HG02970 (cell line): Measurements from ENCODE around the gene C4B.
"Not testable (repeated sequence)": the region's sequence is repeated elsewhere in the genome, so short reads cannot be mapped to it uniquely, and the experiment has no call there.

Experiments used
- ATAC-seq: cut with Tn5 transposase; IDR thresholded peaks from one replicate; pipeline ENCODE4 v1.9.1; 2021; ENCODE audit warnings: mild to moderate bottlenecking, moderate library complexity, moderate number of reproducible peaks; ENCODE audit not compliant: unreplicated experiment, low FRiP score

C4B gene

GRCh38 chr6:32028631-32029030 lies 14.0 kb downstream of the C4B start:
- ATAC-seq = not testable (repeated sequence)

- not testable (repeated sequence) for ATAC-seq
Measured at GRCh38 chr6:32029553-32029952, 15.0 kb downstream of the C4B start.

DNA sequence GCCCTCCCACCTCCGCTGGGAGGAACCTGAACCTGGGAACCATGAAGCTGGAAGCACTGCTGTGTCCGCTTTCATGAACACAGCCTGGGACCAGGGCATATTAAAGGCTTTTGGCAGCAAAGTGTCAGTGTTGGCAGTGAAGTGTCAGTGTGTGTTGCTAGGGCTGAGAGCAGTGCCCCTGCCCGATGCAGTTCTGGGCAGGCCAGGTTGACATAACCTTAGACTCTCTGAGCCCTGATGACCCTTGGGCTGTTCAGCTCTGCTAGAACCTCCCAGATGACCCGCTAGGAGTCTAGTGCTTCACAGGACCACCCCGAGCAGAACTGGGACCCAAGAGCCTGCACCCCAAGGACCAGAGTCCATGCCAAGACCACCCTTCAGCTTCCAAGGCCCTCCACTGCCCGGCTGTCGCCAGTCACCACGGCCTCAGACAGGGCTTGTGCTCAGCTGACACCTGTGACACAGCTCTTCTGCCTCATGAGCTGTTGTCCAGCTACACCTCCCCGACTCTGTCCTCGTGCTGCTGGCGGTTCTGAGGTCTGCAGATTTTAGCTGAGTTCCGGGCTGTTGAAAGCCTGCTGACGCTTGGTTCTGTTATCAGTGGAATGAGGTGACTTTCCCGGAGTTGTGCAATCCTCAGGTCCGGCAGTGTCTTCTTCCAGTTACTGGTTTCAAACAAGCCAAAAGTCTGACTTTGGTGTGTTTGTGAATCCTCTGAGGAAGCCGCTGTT lies 20.9 kb downstream of the C4B start:
- ATAC-seq = not testable (repeated sequence)

- ATAC-seq = not testable (repeated sequence)
Measured at GRCh38 chr6:32037136-32037535, 22.5 kb downstream of the C4B start.

- not testable (repeated sequence) for ATAC-seq
Measured at GRCh38 chr6:32037598-32038524, 23.3 kb downstream of the C4B start, which contains the start of gene CYP21A2. TSS of gene CYP21A2 (plus strand) at chr6:32038415. CDS start at chr6:32038423, 8 bp downstream.

GRCh38 chr6:32038878-32039277 lies 24.3 kb downstream of the C4B start:
- ATAC-seq = not testable (repeated sequence)

DNA sequence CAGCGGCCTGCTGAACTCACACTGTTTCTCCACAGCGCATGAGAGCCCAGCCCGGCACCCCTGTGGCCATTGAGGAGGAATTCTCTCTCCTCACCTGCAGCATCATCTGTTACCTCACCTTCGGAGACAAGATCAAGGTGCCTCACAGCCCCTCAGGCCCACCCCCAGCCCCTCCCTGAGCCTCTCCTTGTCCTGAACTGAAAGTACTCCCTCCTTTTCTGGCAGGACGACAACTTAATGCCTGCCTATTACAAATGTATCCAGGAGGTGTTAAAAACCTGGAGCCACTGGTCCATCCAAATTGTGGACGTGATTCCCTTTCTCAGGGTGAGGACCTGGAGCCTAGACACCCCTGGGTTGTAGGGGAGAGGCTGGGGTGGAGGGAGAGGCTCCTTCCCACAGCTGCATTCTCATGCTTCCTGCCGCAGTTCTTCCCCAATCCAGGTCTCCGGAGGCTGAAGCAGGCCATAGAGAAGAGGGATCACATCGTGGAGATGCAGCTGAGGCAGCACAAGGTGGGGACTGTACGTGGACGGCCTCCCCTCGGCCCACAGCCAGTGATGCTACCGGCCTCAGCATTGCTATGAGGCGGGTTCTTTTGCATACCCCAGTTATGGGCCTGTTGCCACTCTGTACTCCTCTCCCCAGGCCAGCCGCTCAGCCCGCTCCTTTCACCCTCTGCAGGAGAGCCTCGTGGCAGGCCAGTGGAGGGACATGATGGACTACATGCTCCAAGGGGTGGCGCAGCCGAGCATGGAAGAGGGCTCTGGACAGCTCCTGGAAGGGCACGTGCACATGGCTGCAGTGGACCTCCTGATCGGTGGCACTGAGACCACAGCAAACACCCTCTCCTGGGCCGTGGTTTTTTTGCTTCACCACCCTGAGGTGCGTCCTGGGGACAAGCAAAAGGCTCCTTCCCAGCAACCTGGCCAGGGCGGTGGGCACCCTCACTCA lies 25.0 kb downstream of the C4B start:
- not testable (repeated sequence) for ATAC-seq

DNA sequence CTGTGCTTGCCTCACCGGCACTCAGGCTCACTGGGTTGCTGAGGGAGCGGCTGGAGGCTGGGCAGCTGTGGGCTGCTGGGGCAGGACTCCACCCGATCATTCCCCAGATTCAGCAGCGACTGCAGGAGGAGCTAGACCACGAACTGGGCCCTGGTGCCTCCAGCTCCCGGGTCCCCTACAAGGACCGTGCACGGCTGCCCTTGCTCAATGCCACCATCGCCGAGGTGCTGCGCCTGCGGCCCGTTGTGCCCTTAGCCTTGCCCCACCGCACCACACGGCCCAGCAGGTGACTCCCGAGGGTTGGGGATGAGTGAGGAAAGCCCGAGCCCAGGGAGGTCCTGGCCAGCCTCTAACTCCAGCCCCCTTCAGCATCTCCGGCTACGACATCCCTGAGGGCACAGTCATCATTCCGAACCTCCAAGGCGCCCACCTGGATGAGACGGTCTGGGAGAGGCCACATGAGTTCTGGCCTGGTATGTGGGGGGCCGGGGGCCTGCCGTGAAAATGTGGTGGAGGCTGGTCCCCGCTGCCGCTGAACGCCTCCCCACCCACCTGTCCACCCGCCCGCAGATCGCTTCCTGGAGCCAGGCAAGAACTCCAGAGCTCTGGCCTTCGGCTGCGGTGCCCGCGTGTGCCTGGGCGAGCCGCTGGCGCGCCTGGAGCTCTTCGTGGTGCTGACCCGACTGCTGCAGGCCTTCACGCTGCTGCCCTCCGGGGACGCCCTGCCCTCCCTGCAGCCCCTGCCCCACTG lies 25.9 kb downstream of the C4B start:
- ATAC-seq = not testable (repeated sequence)

DNA sequence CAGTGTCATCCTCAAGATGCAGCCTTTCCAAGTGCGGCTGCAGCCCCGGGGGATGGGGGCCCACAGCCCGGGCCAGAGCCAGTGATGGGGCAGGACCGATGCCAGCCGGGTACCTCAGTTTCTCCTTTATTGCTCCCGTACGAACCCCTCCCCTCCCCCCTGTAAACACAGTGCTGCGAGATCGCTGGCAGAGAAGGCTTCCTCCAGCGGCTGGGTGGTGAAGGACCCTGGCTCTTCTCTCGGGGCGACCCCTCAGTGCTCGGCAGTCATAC lies 26.4 kb downstream of the C4B start:
- not testable (repeated sequence) for ATAC-seq

- not testable (repeated sequence) for ATAC-seq
Measured at GRCh38 chr6:32041385-32041784, 26.8 kb downstream of the C4B start.

DNA sequence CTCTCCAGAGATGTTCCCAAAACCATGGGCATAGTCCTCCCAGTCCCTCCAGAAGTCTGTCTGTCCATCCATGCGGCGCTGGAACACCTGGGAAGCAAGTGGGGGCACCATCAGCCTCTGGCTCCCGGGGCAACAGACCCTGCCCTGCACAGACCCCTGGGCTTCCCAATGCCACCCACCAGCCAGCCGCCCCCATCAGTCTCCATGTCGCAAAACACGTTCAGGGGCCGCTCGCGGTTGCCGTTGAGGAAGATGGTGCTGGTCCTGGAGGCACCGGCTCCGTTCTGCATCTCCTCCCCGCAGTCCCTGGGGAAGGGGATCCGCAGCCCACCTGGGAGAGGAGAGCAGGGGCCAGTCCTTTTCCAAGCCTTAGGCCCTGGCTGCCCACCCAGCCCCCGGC lies 27.7 kb downstream of the C4B start:
- not testable (repeated sequence) for ATAC-seq

DNA sequence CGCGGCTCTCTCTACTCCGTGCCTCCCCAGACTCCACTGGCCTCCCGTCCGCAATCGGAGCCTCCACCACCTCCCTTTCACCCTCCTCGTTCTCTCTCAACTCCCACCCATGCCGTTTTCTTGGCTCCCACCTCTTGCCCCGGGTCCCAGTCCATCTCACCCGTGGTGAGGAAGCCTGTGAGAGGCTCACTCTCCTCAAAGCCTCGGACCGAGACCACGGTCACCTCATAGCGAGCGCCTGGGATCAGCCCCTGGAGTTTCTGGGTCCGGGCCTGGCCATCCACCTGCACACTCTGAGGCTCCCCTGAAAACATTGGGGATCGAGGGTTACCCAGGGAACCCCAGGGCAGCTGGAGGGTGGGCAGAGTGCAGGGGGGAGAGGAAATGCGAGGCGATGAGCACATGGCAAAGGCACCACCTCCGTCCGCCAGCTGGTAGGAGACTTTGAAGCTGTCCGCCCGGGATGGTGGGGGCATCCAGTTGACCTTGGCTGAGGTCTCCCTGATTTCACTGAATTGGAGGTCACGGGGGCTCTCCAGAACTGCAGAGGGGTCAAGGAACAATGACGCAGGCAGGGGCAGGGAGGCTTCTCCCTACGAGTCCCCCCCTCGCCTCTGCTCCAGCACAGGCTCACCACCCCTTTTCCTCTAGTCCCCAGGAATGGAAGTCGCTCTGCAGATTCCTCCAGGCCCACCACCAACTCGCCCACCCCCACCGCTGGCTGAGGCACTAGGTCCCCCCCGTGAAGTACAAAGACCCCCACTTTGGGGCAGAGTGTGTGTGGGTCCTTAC lies 29.2 kb downstream of the C4B start:
- not testable (repeated sequence) for ATAC-seq

GRCh38 chr6:32044916-32045315 lies 30.3 kb downstream of the C4B start:
- ATAC-seq = not testable (repeated sequence)

GRCh38 chr6:32045811-32046449 lies 31.3 kb downstream of the C4B start:
- no peak for ATAC-seq

GRCh38 chr6:32046450-32047083 lies 32.0 kb downstream of the C4B start:
- no peak for ATAC-seq

DNA sequence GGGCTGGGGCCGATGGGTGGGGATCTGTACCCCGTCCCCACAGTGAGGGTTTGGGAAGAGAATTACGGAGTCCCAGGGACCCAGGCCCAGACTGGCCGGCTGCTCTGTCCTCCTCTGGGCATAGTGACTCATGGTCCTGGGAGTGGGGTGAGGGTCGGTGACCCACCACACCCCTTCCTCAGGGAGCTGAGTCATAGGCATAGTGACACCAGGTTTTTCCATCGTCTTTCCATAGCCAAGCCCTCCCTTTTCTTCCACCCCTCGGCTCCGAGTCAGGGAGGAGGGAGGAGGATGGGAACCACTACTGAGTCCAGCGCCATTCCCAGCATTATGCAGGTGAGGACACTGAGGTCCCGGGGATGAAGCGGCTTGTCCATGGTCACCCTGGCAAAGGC lies 32.5 kb downstream of the C4B start:
- no peak for ATAC-seq

- no peak for ATAC-seq
Measured at GRCh38 chr6:32047539-32047854, 32.9 kb downstream of the C4B start.
